Activated CD4-positive, alpha-beta T cell treated with anti-CD3 and anti-CD28 coated beads for 24 hours (primary cell): ENCODE results near the gene CTSW.
"Not testable (repeated sequence)": the region's sequence is repeated elsewhere in the genome, so short reads cannot be mapped to it uniquely, and the experiment has no call there.

Experiments
- DNase-seq, 2 donors: peaks; one replicate each; pipeline ENCODE4 v3.0.0-alpha.2; 2020; ENCODE audit warnings: low read depth in 2 of 2

Gene CTSW

GRCh38 chr11:65879617-65880016 is at the start of gene CTSW:
TSS of gene CTSW (plus strand) at chr11:65879837. CDS start at chr11:65879855, 18 bp downstream.
- no peak for DNase-seq

DNA sequence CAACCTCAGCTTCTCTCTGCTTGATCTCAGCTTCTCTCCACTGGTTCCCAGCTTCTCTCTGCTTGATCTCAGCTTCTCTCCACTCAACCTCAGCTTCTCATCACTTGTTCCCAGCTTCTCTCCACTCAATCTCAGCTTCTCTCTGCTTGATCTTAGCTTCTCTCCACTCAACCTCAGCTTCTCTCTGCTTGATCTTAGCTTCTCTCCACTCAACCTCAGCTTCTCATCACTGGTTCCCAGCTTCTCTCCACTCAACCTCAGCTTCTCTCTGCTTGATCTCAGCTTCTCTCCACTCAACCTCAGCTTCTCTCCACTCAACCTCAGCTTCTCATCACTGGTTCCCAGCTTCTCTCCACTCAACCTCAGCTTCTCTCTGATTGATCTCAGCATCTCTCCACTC is 47.4 kb upstream of the CTSW start:
- not testable (repeated sequence) for DNase-seq

GRCh38 chr11:65833297-65834030 is 46.2 kb upstream of the CTSW start, which contains the start of gene SNX32:
TSS of gene SNX32 (plus strand) at chr11:65833963. CDS start at chr11:65834066, 103 bp downstream.
- peak; percentile 90 to 94 for DNase-seq

DNA sequence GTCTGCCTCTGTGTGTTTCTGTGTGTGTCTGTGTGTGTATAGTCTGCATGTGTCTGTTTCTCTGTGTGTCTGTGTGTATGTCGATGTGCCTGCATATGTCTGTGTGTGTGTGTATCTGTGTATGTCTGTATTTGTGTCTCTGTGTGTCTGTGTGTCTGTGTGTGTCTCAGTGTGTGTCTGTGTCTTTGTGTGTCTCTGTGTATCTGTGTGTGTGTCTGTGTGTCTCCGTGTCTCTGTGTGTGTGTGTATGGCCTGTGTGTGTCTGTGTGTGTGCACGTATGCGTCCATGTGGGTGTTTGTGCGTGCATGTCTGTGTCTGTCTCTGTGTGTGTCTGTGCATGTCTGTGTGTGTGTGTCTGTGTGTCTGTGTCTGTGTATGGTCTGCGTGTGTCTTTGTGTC is 45.4 kb upstream of the CTSW start:
- DNase-seq = no peak

DNA sequence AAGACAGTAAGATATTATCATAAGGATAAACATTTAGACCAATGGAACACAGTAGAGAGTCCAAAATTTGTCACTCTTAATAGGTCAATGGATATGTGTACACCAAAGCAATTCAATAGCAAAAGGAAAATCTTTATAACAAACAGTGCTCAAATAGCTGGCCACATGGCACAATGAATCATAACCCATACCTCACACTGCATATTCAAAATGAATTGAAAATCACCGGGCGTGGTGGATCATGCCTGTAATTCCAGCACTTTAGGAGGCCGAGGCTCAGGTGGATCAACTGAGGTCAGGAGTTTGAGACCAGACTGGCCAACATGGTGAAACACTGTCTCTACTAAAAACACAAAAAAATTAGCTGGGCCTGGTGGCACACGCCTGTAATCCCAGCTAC is 37.5 kb upstream of the CTSW start:
- DNase-seq = no peak

GRCh38 chr11:65843811-65844210 is 35.8 kb upstream of the CTSW start:
- no peak for DNase-seq

- no peak for DNase-seq
These were observed 35.3 kb upstream of the CTSW start for GRCh38 chr11:65844231-65844872.

DNA sequence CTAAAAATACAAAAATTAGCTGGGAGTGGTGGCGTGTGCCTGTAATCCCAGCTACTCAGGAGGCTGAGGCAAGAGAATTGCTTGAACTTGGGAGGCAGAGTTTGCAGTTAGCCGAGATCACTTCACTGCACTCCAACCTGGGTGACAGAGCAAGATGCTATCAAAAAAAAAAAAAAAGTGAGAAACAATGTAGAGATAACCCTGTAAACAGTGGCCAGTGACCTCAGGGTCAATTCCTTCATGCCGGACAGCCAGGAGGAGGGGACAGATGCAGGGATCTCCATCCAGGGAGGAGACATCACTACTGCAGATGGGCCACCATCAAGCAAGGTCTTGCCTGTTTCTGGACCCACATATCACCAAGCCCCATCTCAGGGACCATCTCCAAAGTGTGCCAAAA is 31.9 kb upstream of the CTSW start:
- DNase-seq = no peak

- not testable (repeated sequence) for DNase-seq
These were observed 30.9 kb upstream of the CTSW start for GRCh38 chr11:65848693-65849092.

DNA sequence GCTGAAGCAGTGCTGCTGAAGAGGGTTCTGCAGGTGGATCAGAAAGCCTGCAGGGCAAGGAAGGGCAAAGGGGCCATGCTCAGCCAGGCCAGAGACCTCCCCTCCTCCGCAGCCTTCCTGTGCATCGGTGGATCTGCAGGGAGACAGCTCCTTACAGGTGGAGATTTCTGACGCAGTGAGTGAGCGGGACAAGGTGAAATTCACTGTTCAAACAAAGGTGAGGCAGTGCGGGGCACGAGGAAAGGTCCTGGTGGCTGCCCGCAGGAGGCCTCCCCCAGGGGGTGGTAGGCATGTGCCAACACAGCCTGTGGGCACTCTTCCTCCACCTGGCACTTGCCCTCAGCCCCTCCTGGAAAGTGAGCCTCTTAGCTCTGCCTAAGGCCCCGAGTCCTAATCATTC is 30.3 kb upstream of the CTSW start:
- DNase-seq = no peak

DNA sequence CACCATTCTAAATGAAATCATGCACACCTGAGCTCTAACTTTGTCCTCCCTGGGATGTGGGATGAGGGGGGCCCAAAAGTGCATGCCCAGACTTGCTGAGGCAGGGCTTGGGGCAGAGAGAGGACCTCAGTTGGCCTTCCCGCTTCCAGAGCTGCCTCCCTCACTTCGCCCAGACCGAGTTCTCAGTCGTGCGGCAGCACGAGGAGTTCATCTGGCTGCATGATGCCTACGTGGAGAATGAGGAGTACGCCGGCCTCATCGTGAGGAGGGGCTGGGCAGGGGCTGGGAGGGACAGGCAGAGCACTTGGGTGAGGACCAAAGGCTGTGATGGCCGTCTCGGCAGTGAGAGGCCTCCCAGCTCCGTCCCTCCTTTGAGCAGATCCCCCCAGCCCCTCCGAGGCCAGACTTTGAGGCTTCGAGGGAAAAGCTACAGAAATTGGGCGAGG is 29.8 kb upstream of the CTSW start:
- DNase-seq = no peak

DNA sequence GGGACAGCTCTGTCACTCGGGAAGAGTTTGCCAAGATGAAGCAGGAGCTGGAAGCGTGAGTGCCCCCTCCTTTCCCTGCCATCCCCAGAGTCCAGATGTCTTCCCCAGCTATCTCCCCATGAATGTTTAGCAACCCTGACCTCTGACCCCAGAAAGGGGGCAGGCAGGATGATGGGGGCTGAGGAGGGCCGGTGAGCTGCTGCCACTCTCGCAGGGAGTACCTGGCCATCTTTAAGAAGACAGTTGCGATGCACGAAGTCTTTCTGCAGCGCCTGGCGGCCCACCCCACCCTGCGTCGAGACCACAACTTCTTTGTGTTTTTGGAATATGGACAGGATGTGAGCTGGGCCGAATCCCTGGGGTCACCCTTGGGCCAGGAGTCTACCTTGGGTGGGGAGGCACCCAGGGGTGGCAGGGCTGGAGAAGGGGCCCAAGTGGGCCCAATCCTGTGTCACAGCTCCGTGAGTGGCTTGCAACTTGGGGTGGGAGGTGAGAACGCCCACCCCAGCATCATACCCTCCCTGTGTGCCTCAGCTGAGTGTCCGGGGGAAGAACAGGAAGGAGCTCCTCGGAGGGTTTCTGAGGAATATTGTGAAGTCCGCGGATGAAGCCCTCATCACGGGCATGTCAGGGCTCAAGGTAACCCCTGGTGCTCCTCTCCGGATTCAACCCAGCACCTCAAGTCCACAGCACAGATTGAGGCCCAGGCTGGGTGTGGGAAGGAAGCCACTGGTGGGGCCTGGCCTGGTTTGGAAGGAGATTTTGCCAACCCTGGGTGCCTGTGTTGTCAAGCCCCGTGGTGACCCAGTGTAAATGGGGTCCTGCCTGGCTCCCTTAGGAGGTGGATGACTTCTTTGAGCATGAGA is 29.2 kb upstream of the CTSW start:
- no peak for DNase-seq

GRCh38 chr11:65851083-65851579 is 28.5 kb upstream of the CTSW start:
- no peak for DNase-seq

DNA sequence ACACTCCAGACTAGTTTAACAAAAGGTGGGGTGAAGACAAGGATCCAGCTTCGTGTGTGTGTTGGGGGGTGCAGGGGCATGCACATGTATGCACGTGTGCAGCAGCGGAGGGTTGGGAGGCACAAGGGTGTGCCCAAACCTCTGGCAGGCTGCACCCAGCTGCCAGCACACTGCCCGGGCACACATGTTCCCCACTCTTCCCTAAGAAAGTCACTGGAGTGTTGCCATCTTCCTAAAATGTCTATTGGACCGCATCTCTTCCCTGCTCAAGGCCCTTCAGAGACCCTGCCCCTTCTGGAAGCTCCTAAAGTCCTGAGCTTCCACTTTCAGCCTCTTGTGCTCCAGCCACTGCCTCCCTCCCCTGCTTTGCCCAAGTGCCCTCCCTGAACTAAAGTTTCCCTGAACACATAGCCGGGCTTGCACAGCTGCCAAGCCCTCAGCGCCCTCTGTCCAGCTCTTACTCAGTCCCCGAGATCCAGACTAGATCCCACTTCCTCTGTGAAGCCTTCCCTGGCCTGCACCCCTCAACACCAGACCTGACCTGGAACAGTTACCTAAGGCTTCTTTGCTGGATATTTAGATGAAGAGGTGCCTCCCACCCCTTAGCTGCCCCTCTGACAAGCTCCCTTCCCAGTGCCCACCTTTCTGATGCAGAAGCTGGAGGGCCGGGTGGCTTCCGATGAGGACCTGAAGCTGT is 27.7 kb upstream of the CTSW start:
- no peak for DNase-seq

DNA sequence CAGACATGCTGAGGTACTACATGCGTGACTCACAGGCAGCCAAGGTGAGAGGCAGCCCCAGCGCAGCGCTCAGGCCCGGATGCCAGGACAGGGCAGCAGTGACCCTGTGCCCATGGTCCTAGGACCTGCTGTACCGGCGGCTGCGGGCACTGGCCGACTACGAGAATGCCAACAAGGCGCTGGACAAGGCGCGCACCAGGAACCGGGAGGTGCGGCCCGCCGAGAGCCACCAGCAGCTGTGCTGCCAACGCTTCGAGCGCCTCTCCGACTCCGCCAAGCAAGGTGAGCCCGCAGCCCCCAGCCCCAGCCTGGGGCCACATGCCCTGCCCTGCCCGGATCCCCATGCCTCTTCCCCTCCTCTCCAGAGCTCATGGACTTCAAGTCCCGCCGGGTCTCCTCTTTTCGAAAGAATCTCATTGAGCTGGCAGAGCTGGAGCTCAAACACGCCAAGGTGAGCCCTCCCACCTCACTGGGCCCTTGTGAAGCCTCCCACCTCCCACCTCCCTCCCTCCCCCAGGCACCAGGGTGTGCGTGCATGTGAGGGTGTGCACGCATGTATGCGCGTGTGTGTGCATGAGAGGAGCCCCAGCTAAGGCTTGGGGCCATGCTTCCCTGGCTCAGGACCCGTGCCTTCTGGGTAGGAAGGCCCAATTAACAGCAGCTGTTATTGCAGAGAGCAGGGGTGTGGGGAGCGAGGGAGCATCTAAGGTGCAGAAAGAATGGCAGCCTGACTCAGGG is 27.0 kb upstream of the CTSW start:
- DNase-seq = no peak

GRCh38 chr11:65853246-65853979 is 26.2 kb upstream of the CTSW start:
- DNase-seq = no peak

- no peak for DNase-seq
These were observed 25.5 kb upstream of the CTSW start for GRCh38 chr11:65854161-65854592.

- DNase-seq = no peak
These were observed 24.5 kb upstream of the CTSW start for GRCh38 chr11:65854852-65855837.

GRCh38 chr11:65855927-65856363 is 23.7 kb upstream of the CTSW start:
- DNase-seq = no peak
